Activated naive CD8-positive, alpha-beta T cell (primary cell): ENCODE results near the gene C5AR1.
"Not testable (repeated sequence)": the region's sequence is repeated elsewhere in the genome, so short reads cannot be mapped to it uniquely, and the experiment has no call there.

ENCODE experiments used
- H3K27ac Mint-ChIP-seq: one replicate; pipeline ENCODE4 v1.8.0; 2021; ENCODE audit warnings: mixed read lengths
- H3K27me3 Mint-ChIP-seq: one replicate; pipeline ENCODE4 v1.8.0; 2021; ENCODE audit warnings: mixed read lengths
- H3K36me3 Mint-ChIP-seq: one replicate; pipeline ENCODE4 v1.8.0; 2021; ENCODE audit warnings: mixed read lengths
- H3K4me1 Mint-ChIP-seq: one replicate; pipeline ENCODE4 v1.8.0; 2021; ENCODE audit warnings: low read depth, mixed read lengths
- H3K4me3 Mint-ChIP-seq: one replicate; pipeline ENCODE4 v1.8.0; 2021; ENCODE audit warnings: mild to moderate bottlenecking, mixed read lengths
- H3K9me3 Mint-ChIP-seq: one replicate; pipeline ENCODE4 v1.8.0; 2021; ENCODE audit warnings: low read depth, mixed read lengths

C5AR1 gene

GRCh38 chr19:47274891-47275761 lies 34.5 kb upstream of the C5AR1 start:
- no peaks in the 10 kb centered on the region for H3K36me3 Mint-ChIP-seq
- H3K27me3 Mint-ChIP-seq: no peaks in the 10 kb centered on the region
- no peaks in the 10 kb centered on the region for H3K9me3 Mint-ChIP-seq
- peaks cover 18% of the 10 kb centered on the region for H3K4me1 Mint-ChIP-seq
- peak overlapping the region; percentile 80 for H3K4me3 Mint-ChIP-seq
- H3K27ac Mint-ChIP-seq: peak overlapping the region; percentile 77

- H3K36me3 Mint-ChIP-seq: no peaks in the 10 kb centered on the region
- peak overlapping the region; percentile 80 for H3K4me3 Mint-ChIP-seq
- no peaks in the 10 kb centered on the region for H3K9me3 Mint-ChIP-seq
- no peaks in the 10 kb centered on the region for H3K27me3 Mint-ChIP-seq
- peak overlapping the region; percentile 77 for H3K27ac Mint-ChIP-seq
- H3K4me1 Mint-ChIP-seq: peaks cover 18% of the 10 kb centered on the region
Measured at GRCh38 chr19:47275791-47276461, 33.7 kb upstream of the C5AR1 start.

GRCh38 chr19:47276513-47276912 lies 33.1 kb upstream of the C5AR1 start:
- peaks cover 18% of the 10 kb centered on the region for H3K4me1 Mint-ChIP-seq
- H3K27me3 Mint-ChIP-seq, H3K36me3 Mint-ChIP-seq, H3K9me3 Mint-ChIP-seq, H3K4me3 Mint-ChIP-seq, H3K27ac Mint-ChIP-seq: not testable (repeated sequence)

- H3K36me3 Mint-ChIP-seq: peaks cover 3% of the 10 kb centered on the region
- H3K4me3 Mint-ChIP-seq: no peak overlapping the region
- no peak overlapping the region for H3K27ac Mint-ChIP-seq
- no peaks in the 10 kb centered on the region for H3K9me3 Mint-ChIP-seq
- H3K4me1 Mint-ChIP-seq: peaks cover 9% of the 10 kb centered on the region
- no peaks in the 10 kb centered on the region for H3K27me3 Mint-ChIP-seq
Measured at GRCh38 chr19:47280183-47280797, 29.4 kb upstream of the C5AR1 start.

- Mint-ChIP-seq H3K9me3 (no peaks in the 10 kb centered on the region), H3K27me3 (no peaks in the 10 kb centered on the region), H3K27ac (no peak overlapping the region), H3K36me3 (peaks cover 5% of the 10 kb centered on the region), H3K4me3 (no peak overlapping the region), H3K4me1 (peaks cover 5% of the 10 kb centered on the region)
Measured at GRCh38 chr19:47283405-47284059, 26.1 kb upstream of the C5AR1 start.

- Mint-ChIP-seq H3K27ac (no peak overlapping the region), H3K9me3 (no peaks in the 10 kb centered on the region), H3K4me3 (no peak overlapping the region), H3K4me1 (peaks cover 6% of the 10 kb centered on the region), H3K36me3 (peaks cover 5% of the 10 kb centered on the region), H3K27me3 (no peaks in the 10 kb centered on the region)
Measured at GRCh38 chr19:47284324-47284899, 25.2 kb upstream of the C5AR1 start.

GRCh38 chr19:47296036-47296435 lies 13.6 kb upstream of the C5AR1 start:
- Mint-ChIP-seq H3K27ac (no peak overlapping the region), H3K27me3 (no peaks in the 10 kb centered on the region), H3K36me3 (peaks cover 4% of the 10 kb centered on the region), H3K4me1 (peaks cover 4% of the 10 kb centered on the region), H3K4me3 (no peak overlapping the region), H3K9me3 (no peaks in the 10 kb centered on the region)

GRCh38 chr19:47300867-47301266 lies 8.8 kb upstream of the C5AR1 start:
- not testable (repeated sequence) for H3K36me3 Mint-ChIP-seq, H3K27me3 Mint-ChIP-seq, H3K27ac Mint-ChIP-seq, H3K4me1 Mint-ChIP-seq, H3K9me3 Mint-ChIP-seq, H3K4me3 Mint-ChIP-seq

GRCh38 chr19:47302249-47302648 lies 7.4 kb upstream of the C5AR1 start:
- Mint-ChIP-seq H3K9me3 (no peaks in the 10 kb centered on the region), H3K27me3 (peaks cover 6% of the 10 kb centered on the region)

GRCh38 chr19:47303966-47304365 lies 5.7 kb upstream of the C5AR1 start:
- Mint-ChIP-seq H3K36me3 (no peaks in the 10 kb centered on the region), H3K27me3 (peaks cover 6% of the 10 kb centered on the region), H3K27ac (no peak overlapping the region), H3K9me3 (no peaks in the 10 kb centered on the region), H3K4me1 (peaks cover 6% of the 10 kb centered on the region), H3K4me3 (no peak overlapping the region)

More at GRCh38 chr19:47302249-47302648, 7.4 kb upstream of the C5AR1 start:
- H3K4me3 Mint-ChIP-seq: no peak overlapping the region
- no peaks in the 10 kb centered on the region for H3K36me3 Mint-ChIP-seq
- no peak overlapping the region for H3K27ac Mint-ChIP-seq
- peaks cover 6% of the 10 kb centered on the region for H3K4me1 Mint-ChIP-seq

GRCh38 chr19:47305309-47305751 lies 4.3 kb upstream of the C5AR1 start:
- no peaks in the 10 kb centered on the region for H3K36me3 Mint-ChIP-seq
- H3K27me3 Mint-ChIP-seq: peaks cover 6% of the 10 kb centered on the region
- peaks cover 6% of the 10 kb centered on the region for H3K4me1 Mint-ChIP-seq
- H3K27ac Mint-ChIP-seq: no peak overlapping the region
- no peaks in the 10 kb centered on the region for H3K9me3 Mint-ChIP-seq
- H3K4me3 Mint-ChIP-seq: no peak overlapping the region

GRCh38 chr19:47306303-47306702 lies 3.4 kb upstream of the C5AR1 start:
- H3K27ac Mint-ChIP-seq: no peak overlapping the region
- peaks cover 6% of the 10 kb centered on the region for H3K27me3 Mint-ChIP-seq
- peaks cover 6% of the 10 kb centered on the region for H3K4me1 Mint-ChIP-seq

GRCh38 chr19:47309038-47309437 lies 623 bp upstream of the C5AR1 start:
- no peak overlapping the region for H3K27ac Mint-ChIP-seq
- H3K4me3 Mint-ChIP-seq: no peak overlapping the region
- peaks cover 6% of the 10 kb centered on the region for H3K4me1 Mint-ChIP-seq
- peaks cover 6% of the 10 kb centered on the region for H3K27me3 Mint-ChIP-seq
- no peaks in the 10 kb centered on the region for H3K36me3 Mint-ChIP-seq
- H3K9me3 Mint-ChIP-seq: no peaks in the 10 kb centered on the region

More at GRCh38 chr19:47306303-47306702, 3.4 kb upstream of the C5AR1 start:
- Mint-ChIP-seq H3K36me3 (no peaks in the 10 kb centered on the region), H3K4me3 (no peak overlapping the region), H3K9me3 (no peaks in the 10 kb centered on the region)

- H3K27ac Mint-ChIP-seq: no peak overlapping the region
- H3K36me3 Mint-ChIP-seq: no peaks in the 10 kb centered on the region
- H3K4me3 Mint-ChIP-seq: no peak overlapping the region
- H3K4me1 Mint-ChIP-seq: peaks cover 3% of the 10 kb centered on the region
- H3K27me3 Mint-ChIP-seq: peaks cover 4% of the 10 kb centered on the region
- H3K9me3 Mint-ChIP-seq: no peaks in the 10 kb centered on the region
Measured at GRCh38 chr19:47310323-47310722, 662 bp downstream of the C5AR1 start.
